Activated CD8-positive, alpha-beta memory T cell treated with anti-CD3 and anti-CD28 coated beads for 24 hours (primary cell): Measurements from ENCODE around the gene MAGEC2.

Source experiments
- DNase-seq: peaks from one replicate; pipeline ENCODE4 v3.0.0-alpha.2; 2020

Gene MAGEC2, protein sequence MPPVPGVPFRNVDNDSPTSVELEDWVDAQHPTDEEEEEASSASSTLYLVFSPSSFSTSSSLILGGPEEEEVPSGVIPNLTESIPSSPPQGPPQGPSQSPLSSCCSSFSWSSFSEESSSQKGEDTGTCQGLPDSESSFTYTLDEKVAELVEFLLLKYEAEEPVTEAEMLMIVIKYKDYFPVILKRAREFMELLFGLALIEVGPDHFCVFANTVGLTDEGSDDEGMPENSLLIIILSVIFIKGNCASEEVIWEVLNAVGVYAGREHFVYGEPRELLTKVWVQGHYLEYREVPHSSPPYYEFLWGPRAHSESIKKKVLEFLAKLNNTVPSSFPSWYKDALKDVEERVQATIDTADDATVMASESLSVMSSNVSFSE

DNA sequence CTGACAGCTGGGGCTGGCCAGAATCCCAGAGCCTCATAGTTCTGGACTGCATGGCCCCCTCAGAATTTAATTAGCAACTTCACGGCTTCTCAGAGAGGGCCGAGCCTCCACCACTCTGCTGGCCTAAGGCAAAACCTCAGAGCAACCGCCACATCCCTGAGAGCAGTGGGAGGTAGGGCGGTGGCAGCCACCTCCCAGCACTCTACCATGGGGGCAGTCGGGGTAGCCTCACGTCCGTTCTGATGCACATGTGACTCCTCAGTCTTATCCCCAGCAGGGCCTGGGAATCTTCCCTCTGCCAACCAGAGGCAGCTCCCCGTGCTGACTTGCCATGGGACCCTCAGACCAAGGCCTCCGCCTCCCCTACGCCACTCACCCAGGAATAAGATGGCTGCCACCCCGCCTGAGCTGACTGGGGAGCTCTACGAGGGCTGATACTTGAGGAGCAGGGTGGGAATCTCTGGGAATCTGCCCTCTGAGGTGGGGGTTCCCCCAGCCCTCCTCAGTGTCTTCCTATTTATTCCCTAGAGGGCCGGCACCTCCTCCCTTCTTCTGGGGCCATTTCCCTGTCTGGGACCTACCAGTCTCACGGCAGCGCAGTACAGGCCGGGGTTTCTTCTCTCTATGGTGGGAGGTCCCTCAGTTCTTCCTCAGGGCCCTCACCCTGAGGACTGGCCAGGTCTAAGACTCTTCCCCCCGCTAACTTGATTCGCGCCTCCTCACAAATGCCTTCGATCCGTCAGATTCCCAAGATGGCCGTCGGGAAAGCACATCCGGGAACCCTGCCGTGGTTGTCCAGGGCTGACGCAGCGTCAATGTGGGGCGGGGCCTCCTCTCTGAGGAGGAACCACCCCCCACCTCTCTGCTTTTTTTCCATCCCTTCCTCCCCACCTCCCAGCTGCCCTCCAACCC, at the start of gene MAGEC2:
Gene MAGEC2, minus strand, starts transcription at position 769 of the 912 bp plus-strand sequence. CDS start 1,303 bp downstream, outside the sequence.
- no peak for DNase-seq

DNA sequence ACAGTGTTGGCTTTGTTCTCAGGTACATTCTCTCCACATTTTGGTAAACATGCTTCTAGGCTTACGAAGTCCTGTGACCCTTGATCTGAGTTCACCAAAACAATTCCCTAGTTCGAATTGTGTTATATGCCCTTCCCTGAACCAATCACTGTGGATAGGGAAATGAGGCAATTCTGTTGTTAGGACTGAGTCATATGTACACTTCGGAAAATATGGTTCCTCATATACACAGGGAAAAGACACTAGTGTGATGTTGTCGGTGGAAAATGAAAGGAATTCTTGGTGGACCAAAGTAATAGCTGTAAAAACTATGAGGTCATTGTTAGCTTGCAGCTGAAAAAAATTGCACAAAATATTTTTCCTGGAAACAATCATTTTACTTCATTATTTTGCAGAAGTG, 46.6 kb upstream of the MAGEC2 start:
- no peak for DNase-seq

DNA sequence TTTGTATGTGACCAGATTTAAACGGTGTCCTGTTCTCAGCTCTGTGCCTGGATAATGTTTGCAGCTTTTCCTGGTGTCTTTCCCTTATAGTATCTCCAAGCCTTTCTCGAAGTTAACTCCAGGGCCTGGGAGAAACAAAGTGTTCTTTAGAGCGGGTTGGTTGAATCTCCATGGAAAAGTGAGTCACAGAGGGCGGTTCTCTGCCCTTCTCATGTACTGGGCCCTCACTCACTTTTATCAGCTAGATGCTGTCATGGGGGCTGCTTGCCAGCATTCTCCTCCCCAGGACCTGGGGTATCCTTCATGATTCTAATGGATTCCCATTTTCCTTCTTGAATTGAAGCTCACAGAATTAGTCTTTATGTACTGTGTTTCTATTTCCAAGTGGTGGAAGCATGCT, 46.1 kb upstream of the MAGEC2 start:
- DNase-seq: no peak

DNA sequence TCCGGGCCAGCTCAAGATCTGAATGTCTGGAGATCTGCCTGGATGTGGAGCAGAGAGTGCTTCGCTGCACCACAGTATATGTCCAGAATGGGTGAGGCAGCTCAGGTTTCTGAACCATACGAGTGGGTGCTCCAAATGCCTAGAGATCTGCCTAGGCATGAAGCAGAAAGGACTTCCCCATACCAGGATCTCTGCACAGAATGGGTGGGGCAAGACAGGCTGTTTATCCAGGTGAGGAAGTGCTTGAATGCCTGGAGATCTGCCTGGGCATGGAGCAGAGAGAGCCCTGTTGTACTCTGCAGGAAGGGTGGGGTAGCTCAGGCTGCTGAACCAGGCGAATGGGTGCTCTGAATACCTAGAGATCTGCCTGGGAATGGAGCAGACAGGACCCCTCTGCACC, 45.4 kb upstream of the MAGEC2 start:
- no peak for DNase-seq

DNA sequence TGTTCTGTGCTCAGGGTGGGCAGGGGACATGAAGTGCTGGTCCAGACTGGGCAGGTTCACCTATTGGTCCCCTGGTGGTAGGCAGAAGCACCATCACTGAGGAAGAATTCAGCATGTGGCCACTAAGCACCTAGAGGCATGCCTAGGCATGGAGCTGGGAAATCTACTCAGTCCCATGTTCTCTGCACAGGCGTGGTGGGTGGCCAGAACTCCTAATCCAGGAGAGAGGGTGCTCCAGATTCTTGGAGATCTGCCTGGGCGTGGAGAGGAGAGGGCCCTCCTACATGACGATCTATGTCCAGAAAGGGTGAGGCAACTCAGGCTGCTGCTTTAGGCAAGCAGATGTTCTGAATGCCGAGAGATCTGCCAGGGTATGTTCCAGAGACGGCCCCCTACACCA, 44.6 kb upstream of the MAGEC2 start:
- DNase-seq: no peak

DNA sequence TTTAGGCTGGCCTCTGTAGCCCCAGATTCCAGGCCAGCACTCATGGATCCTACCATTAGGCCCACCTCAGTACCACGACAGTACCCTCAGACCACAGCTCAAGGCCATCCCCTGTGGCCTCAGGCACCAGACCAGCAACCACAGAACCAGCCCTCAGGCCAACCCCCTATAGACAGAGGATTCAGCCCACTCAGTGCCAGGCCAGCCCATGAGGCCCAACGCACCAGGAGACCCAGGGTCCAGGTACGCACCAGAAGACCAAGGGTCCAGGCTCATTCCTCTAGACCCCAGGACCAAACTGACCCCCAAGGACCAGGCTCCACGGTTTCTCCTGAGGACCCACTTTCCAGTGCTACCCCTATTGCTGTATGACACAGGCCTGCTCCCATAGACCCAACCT, 39.5 kb upstream of the MAGEC2 start:
- no peak for DNase-seq

DNA sequence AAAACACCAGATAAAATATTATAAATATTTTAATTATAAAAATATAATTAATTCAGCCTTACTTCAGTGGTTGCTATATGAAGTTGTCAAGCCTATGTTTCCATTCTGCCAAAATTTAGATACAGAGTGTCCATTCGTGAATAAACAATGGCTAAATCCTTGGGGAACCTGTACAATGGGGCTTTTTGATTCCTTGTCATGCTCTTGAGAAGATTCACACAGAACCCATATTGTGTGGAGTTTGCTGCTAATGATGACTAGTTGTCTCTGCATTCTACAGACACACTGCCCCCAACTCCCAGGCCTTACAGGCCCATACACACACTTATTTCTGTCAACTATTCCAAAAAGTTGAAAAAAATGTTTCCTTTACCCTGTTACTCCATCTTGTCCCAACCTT, 33.4 kb upstream of the MAGEC2 start:
- no peak for DNase-seq

DNA sequence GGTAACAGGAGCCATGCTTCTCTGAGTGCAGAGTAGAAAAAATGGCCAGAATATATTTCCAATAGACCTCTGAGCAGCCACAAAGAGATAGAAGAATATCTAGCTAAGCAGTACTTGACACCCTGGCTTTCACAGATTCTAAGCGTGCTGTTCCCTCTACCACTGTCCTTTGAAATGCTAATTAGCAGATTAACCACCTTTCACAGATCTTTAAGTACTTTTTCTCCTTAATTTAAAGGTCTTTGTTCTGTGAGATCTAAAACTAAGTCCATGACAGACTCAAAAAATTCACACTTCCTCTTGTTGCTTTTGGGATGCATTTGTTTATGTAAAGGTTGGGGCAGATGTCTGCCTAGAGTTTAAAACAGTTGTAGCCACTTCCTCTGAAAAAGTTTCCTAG, 28.3 kb upstream of the MAGEC2 start:
- DNase-seq: no peak

DNA sequence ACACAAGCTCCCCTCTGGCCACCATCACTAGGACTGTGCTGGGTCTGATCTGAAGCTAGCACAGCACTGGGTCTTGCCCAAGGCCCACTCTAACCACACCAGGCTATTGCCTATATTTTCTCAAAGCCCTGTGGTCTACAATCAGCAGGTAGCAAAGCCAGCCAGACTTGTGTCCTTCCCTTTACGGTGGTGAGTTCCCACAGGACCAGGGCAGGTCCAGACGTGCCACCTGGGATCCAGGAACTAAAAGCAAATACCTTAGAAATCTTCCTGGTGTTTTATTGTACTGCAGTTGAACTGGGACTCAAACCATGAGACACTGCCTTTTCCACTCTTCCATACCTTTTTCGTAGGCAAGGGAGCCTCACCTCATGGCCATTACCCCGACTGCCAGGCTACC, 9.0 kb upstream of the MAGEC2 start:
- DNase-seq: no peak

DNA sequence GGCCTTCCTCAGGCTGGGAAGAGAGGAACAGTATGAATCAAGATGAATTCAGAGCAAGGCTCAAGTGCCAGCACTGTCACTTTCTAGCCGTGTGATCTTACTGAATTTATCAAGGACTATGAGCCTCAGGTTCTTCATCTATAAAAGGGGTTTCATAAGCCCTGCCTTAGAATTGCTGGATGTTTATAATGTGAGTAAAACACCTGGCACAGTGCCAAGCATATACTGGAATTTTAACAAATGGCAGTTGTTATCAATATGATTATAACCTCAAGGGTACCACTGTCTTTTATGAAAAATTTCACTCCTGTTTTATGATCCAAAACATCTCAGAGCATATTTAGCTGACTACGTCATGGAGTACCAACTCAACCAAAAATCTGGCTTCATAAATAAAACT, 4.0 kb downstream of the MAGEC2 start:
- DNase-seq: no peak

DNA sequence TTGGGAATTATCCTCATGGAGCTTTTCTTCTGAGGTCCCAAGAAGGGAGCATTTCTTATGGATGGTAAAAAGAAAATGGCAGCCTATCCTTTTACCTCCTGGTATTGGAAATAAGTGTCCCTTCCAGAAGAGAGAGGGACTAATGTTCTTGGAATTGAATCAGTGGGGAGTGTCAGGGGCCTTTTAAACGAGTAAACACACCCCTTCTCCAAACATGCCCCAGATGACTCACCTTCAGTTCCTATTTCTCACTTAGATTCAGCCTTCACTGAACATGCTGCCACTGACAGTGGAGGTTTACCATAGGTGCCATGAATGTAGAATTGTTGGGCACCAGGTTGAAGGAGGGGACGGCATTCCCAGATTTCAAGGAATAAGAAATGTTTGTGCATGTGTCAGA, 19.0 kb downstream of the MAGEC2 start:
- DNase-seq: no peak

DNA sequence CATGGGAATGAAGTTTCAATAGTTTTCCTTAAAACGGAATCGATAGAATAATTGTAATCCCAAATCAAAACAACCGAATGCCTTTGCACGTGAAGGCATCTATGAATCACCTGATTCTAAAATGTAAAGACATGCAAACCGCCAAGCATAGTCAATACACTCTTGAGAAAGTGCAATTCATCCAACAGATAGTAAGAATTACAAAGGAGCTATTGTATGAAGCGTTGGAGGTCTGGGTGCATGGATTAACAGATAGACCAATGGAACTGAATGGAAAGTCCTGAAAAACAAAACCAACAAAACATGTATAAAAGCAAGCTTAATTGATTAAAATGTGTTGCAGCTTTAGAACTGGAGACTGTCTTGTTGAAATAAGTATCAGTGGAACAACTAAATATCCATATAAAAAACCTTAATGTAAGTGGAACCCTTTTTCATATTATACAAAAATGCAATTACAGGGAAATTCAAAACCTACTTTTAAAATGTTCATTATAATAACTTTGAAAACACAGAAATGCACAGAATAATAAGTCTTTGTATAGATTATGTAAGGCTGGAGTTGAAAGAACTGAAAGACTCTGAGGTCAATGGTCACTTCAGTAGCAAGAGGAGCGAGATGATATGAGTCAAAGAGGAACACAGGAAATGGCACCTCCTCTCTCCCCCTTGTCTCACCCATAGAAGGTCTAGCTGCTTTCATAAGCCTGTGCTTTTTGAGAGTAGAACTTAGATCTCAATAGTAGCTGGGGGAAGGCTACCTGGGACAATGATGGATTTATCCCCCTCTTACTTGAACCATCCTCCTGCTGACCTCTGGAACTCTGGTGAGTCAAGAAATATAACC, 20.1 kb downstream of the MAGEC2 start:
- no peak for DNase-seq

DNA sequence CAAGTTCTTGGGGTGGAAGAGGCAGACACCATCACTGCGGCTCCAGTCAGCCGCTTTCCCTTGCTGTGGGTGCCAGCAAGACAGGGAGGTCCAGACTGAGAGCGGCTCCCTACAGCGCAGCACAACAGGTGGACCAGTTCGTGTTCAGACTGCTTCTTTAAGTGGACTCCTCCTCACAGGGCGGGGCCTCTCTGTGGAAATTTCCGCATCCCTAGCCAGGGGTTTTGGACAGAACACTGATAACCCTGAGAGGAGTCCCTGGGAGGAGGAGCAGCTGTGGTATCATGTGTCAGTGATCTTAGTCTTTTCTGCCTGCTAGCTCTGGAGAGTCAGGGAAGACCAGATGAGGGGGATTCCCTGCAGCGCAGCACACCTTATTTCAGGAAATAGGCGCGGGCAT, 48.5 kb downstream of the MAGEC2 start:
- no peak for DNase-seq
